HG03469 (cell line): ENCODE results near the gene BORCS8.

Experiments
- ATAC-seq: cut with Tn5 transposase; IDR thresholded peaks from one replicate; pipeline ENCODE4 v1.9.1; 2021; ENCODE audit warnings: mild to moderate bottlenecking, moderate library complexity, moderate number of reproducible peaks; ENCODE audit not compliant: unreplicated experiment

BORCS8 gene

DNA sequence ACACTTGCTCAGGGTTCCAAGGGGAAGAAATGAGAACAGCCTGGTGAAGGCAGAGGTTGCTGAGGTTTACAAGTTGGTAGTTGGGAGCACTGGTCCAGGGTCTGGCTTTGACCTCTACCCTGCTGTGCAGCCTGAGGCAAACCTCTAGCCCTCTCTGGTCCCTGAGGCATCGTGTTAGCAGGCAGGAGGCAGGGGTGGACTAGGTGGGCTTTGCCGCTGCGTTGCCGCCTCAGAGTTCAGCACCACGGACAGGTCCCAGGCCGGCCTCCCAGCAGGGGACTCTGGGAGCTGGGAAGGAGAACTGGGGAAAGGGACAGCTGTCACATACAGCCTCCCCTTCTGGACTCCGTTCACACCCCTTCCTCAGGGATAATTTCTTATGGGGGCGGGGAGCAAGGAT lies 22.9 kb upstream of the BORCS8 start:
- ATAC-seq: no peak

DNA sequence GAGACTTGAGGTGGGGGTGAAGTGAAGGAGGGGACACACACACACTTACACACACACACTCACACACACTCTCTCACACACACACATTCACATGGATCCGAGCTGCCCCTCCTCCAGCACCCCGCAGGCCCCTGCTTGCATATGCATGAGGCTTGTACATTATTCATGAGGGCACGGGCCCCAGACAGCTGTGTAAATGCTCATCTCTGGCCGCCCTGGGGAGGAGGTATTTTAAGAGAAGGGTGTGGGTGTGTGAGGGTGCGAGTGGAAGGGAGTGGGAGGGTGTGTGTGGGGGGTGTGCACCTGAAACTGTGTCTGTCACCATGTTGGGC lies 22.2 kb upstream of the BORCS8 start:
- ATAC-seq: no peak

DNA sequence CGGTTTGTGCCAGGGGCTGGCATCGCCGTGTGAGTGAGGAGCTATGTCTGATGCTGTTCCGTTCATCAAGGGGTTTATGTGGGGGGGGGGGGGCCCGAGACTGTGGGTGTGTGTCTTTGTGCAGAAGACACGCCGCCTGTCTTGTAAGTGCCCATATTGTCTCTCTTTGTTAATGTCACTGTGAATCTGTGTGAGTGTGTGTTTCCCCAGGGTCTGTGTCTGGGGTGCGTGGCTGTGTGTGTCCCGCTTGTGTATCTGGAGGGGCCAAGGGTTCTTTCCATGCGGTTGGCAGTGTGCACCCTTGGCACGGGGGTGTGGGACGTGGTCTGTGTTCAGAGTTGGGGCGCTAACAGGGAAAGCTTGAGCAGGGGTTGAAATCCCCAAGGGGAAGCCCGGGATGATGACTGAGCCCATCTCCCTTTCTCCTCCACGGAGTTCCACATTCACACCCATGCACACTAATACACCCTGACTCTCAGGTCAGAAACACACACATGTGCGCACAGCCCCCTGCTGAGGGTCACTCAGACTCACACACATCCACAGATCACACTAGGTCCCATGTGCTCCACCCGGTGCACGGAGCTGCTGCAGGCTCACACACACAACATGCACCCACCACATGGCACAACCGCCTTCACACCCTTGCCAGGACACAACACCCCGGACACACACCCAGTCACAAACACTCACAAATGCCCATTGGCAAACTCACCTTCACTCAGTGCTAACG lies 21.6 kb upstream of the BORCS8 start:
- no peak for ATAC-seq

DNA sequence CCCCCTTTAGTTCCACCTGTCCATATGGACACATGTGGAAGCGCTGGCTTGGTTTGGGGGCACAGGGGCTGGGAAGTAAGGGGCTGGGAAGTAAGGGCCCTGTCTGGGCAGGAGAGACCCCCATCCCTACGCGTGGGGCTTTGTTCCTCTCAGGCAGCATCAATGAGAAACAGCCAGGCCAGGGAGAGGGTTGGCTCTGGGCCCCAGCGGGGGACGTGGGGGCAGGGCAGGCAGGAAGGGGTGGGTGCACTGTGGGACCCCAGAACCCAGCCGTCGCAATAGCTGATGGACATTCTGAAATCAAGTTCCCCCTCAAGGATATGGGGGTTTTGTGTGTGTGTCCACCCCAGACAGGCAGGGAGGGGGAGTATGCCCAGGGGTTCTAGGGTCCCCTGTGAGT lies 21.0 kb upstream of the BORCS8 start:
- ATAC-seq: no peak

DNA sequence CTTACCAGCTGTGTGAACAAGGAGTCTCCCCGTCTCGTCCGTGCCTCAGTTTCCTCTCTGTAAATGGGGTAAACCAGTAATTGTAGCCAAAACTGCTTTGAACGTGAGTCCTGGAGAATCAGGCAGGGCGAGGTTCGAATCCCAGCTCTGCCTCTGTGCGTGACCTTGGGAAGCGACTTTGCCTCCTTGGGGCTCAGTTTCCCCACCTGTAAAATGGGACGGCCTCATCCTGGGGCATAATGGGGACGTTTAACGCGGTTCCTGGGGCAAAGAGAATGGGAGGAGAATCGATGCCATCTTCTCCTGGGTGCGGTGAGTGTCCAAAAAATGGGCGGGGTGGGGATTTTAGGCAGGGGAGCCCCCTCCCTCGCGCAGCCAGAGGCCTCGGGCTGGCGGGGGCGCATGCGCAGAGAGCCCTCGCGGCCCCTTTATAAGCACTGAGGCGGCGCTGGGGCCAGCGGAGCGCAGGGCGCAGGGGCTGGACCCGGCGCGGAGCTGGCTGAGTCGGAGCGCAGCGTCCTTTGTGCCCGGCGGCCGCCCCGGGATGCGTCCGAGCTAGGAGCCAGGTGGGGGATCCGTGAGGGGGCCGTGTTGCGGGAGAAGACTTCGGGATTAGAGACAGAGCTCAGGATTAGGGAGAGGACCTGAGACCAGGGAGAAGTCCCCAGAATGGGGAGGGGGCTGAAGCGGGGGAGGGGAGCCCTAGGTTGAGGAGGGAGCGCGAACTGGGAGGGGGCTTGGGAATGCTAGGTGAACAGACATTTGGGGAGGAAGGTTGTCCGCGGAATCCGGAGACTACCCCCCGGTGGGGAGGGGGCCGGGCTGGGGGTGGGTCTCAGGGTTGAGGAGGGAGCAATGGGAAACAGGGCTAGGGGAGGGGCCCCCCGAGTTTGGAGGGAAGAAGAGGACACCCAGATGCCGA lies 19.8 kb upstream of the BORCS8 start, which contains the start of gene NCAN:
TSS of gene NCAN (plus strand) at position 460 of the 922 bp plus-strand sequence. CDS start 4,996 bp downstream, outside the sequence.
- ATAC-seq: no peak

DNA sequence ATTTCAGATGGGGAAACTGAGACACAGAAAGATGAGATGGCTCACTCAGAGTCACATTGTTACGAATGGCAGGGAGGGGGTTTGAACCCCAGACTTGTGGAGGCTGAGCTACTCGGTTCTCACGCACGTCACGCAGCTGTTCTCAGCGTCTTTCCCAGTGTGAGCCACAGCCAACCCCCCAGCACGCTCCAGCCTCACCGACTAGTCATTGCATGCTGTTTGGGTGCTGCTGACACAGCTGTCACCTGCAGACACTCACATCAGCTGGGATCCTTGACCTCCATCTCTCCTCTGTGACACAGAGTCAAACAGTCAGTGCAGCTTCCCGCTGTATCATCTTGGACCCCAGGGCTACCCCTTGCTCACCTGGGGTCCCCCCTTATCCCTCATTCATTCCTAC lies 17.4 kb upstream of the BORCS8 start:
- ATAC-seq: no peak

DNA sequence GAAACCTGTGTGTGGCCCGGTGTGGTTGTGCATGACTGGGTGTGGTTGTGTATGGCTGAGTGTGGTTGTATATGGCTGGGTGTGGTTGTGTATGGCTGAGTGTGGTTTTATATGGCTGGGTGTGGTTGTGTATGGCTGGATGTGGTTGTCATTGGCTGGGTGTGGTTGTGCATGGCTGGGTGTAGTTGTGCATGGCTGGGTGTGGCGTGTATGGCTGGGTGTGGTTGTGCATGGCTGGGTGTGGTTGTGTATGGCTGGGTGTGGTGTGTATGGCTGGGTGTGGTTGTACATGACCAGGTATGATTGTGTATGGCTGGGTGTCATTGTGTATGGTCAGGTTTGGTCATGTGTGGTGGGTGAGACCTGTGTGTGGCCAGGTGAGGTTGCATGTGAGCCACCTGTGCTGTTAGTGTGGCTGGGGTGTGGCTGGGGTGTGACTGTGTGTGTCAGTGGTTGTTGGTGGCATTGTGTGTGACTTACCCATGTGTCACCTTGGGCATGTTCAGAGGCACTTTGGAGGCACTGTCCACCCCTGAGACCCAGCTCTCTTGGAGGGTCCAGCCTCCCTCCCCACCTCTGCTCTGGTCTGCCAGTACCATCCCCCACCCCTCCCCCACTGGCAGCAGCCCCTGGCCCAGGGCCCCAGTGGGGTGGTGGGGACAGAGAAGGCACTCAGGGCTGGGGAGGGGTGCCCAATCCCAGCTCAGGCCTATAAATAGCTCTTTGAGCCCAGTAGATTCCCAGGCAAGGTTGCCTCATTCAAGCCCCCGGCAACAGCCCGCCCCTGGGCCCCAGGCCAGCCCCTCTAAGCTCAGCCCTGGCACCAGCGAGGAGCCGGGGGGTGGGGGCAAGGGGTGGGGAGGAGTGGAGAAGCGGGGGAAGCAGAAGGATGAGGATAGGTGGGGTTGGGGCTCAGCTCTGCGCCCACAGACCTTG lies 16.0 kb upstream of the BORCS8 start:
- ATAC-seq: no peak

DNA sequence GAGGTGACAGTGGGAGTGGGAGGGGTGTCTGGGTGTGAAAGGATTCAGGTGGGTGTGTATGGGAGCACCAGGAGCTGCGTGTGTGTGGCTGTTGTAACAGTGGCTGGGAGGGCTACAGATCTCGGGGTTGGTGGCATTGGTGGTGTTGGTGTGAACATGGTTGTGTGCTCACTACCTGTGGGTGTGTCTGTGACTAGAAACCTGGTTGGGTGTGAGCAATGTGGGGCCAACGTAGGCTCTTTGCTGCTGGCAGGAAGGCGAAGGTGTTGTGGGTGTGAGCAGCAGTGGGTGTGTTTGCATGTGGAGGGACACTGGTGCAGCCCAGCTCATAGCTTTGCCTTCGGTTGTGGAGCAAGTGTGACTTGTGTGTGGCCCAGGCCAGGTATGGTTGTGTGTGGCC lies 15.0 kb upstream of the BORCS8 start:
- no peak for ATAC-seq

DNA sequence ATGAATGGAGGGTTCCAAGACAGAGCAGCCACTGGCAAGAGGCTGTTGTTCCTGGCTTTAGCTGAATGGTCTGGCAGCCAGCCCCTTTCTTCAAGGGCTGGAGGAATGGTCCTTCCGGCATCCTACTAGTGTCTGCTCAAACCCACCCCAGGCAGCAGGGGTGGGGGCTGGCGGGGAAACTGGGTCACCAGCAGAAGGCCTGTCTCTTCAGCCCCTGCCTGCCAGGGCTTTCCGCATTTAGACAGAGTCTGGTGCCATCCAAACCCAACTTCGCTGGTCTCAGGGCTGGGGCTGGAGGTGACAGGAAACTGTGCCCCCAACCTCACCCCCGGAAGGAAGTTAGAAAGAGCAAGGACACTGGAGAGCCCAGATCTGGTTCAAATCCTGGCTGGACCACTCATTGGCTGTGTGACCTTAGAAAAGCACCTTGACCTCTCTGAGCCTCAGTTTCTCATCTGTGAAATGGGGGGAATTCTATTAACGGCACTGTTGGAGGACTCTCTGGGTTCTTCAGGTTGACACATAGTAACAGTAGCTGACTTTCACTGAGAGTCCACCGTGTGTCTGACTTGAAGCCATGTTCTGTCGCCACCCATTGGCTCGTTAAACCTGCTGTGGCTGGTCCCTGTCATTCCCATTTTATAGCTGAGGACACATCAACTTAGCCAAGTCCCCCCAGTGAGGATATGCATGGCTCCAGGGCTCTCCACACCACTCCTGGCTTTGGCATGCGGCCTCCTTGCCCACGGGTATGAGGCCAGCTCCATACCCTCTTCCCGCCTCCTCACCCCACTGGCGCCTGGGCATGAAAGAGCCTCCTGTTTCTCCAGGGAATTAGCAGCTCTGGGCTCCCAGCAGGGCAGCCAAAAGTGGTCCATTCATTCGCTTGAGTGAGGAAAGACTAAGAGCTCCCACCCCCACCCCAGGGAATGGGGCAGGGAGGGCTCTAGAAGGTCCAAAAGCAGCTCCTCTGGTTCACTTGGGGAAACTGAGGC lies 13.8 kb upstream of the BORCS8 start:
- no peak for ATAC-seq

DNA sequence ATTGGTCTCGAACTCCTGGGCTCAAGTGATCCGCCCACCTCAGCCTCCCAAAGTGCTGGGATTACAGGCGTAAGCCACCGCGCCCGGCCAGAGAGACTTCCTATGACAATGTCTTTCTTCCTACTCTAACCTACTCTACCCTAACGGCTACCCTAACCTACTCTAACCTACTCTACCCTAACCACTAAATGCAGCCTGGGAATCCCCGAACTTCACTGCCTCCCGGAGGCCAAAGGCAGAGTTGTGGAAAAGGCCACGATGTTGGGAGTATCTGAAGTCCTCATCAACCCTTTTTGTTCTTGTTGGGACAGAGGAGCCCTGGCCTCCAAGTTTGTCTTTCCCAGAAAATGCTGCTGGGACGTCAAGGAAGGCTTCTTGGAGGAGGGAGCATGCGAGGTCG lies 12.2 kb upstream of the BORCS8 start:
- no peak for ATAC-seq

DNA sequence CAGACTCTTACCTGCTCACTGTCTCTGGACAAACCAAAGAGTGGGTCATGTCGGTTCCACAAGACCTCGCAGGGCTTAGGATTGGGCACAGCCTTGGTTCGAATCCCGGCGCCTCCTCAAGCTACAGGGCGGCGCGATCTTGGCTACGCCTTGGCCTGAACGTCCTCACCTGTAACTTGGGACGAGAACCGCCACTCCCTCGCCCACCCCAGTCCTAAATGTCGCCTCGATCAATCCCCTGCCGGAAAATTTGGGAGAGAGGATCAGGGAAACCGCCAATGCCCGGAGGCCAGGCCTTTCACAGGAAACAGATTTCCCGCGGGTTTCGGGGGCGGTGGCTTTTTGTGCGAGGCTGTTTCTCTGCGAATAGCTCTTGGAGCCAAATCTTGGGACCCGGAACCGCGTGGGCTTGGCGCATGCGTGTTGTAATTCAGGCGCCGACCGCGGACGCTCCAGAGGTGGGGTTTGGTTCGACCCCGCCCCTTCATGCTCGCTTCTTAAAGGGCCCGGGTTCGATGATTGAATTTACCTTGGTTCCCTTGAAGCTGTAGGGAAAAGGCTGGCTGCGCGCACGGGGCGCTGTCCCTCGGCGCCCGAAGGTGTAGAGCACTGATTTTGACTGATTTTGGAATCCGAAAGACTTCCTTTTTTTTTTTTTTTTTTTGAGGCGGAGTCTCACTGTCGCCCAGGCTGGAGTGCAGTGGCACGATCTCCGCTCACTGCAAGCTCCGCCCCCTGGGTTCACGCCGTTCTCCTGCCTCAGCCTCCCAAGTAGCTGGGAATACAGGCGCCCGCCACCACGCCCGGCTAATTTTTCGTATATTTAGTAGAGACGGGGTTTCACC lies 11.3 kb upstream of the BORCS8 start, which contains the start of gene NR2C2AP:
TSS of gene NR2C2AP (minus strand) at position 403 of the 845 bp plus-strand sequence. CDS start at position 49, 354 bp downstream.
- ATAC-seq: no peak

DNA sequence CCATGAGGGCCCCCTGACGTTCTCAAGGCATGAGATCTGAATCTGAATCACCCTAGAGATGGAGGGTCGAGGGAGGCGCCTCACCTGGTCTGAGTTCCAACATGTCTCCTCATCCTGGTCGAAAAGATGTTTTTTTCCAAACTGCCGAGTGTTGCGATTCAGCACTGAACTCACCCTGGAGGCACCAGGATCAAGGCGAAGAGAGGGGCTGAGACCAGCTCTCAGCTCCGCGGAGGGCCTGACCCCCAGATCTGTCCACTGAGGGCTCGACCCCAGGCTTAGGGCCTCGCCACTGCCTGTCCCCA lies 10.7 kb upstream of the BORCS8 start:
- no peak for ATAC-seq

DNA sequence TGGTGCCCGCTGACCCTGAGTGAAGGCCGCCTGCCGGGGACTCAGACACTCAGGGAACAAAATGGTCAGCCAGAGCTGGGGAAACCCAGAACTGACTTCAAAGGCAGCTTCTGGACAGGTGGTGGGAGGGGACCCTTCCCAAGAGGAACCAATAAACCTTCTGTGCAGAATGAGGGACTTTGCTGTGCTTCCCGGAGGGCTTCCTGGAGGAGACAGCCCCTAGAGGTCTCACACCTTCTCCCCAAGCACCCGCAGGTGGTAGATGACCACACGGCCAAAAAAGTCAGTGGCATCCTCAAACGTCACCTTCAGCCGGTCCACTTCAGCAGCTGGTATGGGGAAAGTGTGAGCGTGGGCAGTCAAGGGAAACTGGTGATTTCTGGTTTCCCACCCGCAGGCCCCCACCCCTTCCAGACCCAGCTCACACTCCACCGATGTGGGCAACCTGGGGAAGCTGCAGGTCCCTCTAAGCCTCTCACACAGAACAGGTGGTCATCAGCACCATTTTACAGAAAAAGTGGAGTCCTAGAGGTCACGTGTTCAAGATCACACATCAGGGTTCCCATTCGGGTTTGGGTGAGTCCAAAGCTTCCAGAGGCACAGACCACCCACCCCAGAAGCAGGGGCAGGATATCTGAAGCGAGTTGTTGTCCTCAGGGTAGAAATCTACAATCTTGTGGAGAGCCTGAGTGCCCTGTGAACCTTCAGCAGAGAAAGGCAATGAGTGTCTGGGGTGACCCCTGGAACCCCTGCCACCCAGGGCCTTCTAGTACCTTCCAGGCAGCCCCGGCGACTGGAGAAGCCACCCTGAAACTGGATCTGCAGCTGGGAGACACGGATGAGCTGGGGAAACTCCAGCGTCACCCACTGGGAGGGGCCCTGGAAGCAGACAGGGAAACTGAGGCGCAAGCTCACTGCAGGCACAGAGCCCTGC lies 10.0 kb upstream of the BORCS8 start:
- ATAC-seq: no peak

DNA sequence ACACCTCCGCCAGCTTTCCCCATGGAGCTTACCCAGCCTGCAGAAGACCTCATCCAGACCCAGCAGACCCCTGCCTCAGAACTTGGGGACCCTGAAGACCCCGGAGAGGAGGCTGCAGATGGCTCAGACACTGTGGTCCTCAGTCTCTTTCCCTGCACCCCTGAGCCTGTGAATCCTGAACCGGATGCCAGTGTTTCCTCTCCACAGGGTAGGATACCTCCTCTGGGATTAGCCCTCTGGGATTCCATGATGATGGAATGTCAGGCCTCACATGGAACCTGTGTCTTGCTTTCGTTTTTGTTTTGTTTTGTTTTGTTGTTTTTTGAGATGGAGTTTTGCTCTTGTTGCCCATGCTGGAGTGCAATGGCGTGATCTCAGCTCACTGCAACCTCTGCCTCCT lies 2.0 kb upstream of the BORCS8 start:
- ATAC-seq: no peak

DNA sequence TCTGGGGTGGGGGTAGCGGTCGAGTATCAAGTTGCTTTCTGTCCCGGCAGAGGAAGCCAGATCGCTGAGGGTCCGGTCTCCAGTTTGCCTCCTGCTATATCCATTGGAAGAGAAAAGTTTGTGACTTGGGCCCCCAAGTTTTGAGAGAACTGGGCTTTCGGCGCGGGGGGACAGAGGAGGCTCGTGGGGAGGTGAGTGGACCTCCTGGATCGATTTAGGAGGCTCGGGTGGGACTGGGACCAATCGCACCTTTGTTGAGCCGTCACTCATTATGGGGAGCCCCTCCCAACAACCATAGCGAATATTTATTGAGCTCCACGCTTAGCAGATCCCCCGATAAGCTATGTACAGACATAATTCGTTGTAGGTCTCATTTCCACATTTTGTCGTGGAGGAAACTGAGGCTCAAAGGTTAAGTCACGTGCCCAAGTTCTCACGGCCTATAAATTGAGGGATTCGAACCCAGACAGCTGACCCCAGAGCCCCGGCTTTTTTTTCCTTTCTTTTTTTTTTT lies 1.0 kb upstream of the BORCS8 start:
- no peak for ATAC-seq

DNA sequence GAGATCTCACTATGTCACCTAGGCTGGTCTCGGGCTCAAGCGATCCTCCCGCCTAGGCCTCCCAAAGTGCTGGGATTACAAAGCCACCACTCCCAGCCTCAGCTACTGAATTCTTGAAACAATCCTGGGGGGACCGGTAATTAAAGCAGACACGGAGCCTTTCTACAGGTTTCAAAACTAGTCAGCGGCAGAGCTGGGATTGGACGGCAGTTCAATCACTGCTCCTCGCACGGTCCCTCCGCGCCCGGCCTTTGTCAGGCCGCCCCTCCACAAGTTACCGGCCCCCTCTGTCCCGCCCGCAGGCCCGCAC lies 229 bp downstream of the BORCS8 start:
- no peak for ATAC-seq

DNA sequence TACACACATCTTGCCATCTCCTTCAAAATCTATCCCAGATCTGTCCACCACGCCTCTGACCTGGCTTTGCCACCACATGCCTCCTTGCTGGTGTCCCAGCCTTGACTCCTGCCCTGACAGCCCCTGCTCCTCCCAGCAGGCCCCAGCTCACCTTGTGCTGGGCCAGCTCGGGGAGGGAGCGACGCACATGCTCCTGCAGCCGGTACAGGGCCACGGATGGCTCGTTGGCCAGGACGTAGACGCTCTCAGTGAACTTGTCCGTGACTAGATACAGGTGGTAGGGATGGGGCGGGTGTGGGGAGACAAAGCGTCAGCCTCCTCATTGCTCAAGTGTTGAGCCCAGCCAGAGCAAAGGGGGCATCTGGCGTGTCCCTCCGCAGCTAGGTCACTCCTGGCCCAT lies 5.2 kb downstream of the BORCS8 start:
- no peak for ATAC-seq
